IPS-15b (cell line): Measurements from ENCODE around the gene METTL6.
"Not testable (repeated sequence)": the region's sequence is repeated elsewhere in the genome, so short reads cannot be mapped to it uniquely, and the experiment has no call there.

Experiments used
- H3K27me3 ChIP-seq: one replicate; pipeline ENCODE4 v1.6.1; 2013; ENCODE audit warnings: low read length; ENCODE audit not compliant: control insufficient read depth, insufficient read depth
- H3K36me3 ChIP-seq: one replicate; pipeline ENCODE4 v1.6.1; 2013; ENCODE audit warnings: low read length; ENCODE audit not compliant: control insufficient read depth, insufficient read depth
- H3K4me1 ChIP-seq: one replicate; pipeline ENCODE4 v1.6.1; 2013; ENCODE audit warnings: mild to moderate bottlenecking, low read length; ENCODE audit not compliant: control insufficient read depth, insufficient read depth
- H3K4me3 ChIP-seq: one replicate; pipeline ENCODE4 v1.5.1; 2013; ENCODE audit warnings: low read depth, low read length
- H3K9ac ChIP-seq: one replicate; pipeline ENCODE4 v1.6.1; 2013; ENCODE audit warnings: low read depth, mild to moderate bottlenecking, low read length
- H3K9me3 ChIP-seq: one replicate; pipeline ENCODE4 v1.6.1; 2013; ENCODE audit warnings: mild to moderate bottlenecking, low read length; ENCODE audit not compliant: control insufficient read depth, insufficient read depth

Gene METTL6

DNA sequence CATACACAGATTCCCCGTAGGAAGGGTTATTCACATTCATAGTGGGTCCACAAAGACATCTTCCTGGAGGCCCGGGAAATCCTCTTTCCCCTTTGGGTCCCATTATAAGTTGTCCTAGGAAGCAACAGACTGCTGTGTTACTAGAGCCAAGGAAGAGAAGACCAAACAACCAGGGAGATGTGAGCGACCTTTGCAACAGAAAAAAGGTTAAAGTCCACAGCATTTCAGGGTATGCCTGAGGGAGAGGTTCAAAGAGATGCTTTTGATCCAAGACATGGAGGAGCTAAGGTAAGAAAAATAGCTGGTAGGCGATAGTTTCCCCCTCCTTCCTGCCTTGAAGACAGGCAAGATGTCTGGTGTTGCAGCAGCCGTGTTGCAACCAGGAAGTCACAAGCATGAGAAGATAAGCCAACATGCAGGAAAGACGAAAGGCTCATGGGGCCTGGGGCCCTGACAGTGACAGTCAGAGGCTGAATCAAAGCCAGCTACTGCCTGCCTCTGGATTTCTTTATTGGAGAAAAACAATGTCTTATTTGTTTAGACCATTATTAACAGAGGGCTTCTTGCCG, 31.0 kb upstream of the METTL6 start:
- H3K4me3 ChIP-seq = no peak overlapping the region

GRCh38 chr3:15456915-15457314, 29.6 kb upstream of the METTL6 start:
- not testable (repeated sequence) for H3K4me1 ChIP-seq

More for the DNA sequence above, 31.0 kb upstream of the METTL6 start:
- H3K4me1 ChIP-seq = no peaks in the 10 kb centered on the region
- no peaks in the 10 kb centered on the region for H3K36me3 ChIP-seq
- no peak overlapping the region for H3K9ac ChIP-seq
- no peaks in the 10 kb centered on the region for H3K9me3 ChIP-seq
- H3K27me3 ChIP-seq = no peaks in the 10 kb centered on the region

DNA sequence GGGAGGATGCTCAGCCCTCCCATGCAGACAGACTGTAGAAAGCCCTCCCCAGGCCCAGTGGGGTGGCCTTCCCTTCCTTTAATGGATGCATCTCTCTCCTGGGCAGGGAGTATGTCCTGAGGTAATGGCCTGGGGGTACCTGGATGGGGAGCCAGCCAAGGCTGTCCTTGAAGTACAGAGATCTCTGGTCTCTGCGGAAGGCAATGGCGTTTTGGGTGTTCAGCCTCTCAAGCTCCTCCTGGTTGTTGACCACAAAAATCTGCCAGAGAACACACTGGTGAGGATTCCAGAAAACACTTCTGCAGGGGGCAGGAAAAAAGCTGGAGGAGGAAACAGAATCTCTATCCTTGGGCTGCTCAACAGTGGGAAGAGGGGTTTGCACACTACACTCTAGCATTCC, 29.0 kb upstream of the METTL6 start:
- Histone ChIP-seq H3K9me3 (no peaks in the 10 kb centered on the region), H3K36me3 (no peaks in the 10 kb centered on the region), H3K27me3 (no peaks in the 10 kb centered on the region), H3K4me3 (no peak overlapping the region), H3K4me1 (no peaks in the 10 kb centered on the region), H3K9ac (no peak overlapping the region)

More at GRCh38 chr3:15456915-15457314, 29.6 kb upstream of the METTL6 start:
- H3K9ac ChIP-seq, H3K27me3 ChIP-seq, H3K36me3 ChIP-seq, H3K4me3 ChIP-seq, H3K9me3 ChIP-seq: not testable (repeated sequence)

DNA sequence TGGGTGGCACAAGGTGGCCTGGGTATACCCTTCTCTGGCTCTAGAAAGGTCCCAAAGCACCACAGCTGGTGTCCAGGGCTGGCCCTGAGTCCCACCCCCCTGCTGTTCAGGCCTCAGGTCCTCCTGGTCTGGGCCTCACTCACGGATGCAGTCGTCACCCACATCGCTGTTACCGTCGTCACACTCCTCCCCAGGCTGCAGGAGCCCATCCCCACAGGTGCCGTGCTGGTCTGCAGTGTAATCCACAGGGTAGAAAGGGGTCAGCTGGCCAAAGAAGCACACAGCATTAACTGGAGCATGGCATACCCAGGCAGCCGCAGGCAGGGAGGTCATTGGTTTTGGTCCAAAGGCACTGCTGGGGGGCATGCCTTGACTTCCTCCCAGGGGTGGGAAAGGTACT, 28.4 kb upstream of the METTL6 start:
- no peak overlapping the region for H3K4me3 ChIP-seq
- no peaks in the 10 kb centered on the region for H3K9me3 ChIP-seq
- no peaks in the 10 kb centered on the region for H3K4me1 ChIP-seq
- no peaks in the 10 kb centered on the region for H3K27me3 ChIP-seq
- no peak overlapping the region for H3K9ac ChIP-seq
- H3K36me3 ChIP-seq = no peaks in the 10 kb centered on the region

DNA sequence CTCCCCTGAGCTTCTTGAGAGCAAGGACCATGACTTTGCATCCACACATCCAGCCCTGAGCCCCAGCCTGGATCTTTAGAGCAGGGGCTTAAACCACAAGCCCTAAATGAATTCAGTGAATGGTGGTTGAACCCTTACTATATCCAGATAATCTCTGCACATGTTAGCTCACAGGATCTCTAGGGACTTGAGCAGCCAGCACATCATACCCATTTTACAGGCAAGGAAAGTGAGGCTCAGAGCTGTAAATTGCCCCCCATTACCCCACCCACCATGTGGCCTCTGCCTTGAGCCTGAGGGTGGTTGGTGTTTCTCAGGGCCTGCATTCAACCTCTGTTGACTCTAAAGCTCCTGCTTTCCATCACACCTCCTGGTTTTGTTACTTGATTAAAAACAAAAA, 27.6 kb upstream of the METTL6 start:
- H3K27me3 ChIP-seq = no peaks in the 10 kb centered on the region
- H3K4me3 ChIP-seq = no peak overlapping the region
- no peaks in the 10 kb centered on the region for H3K4me1 ChIP-seq
- H3K9ac ChIP-seq = no peak overlapping the region
- no peaks in the 10 kb centered on the region for H3K36me3 ChIP-seq
- H3K9me3 ChIP-seq = no peaks in the 10 kb centered on the region

- Histone ChIP-seq H3K4me3 (no peak overlapping the region), H3K9ac (no peak overlapping the region), H3K36me3 (no peaks in the 10 kb centered on the region), H3K4me1 (no peaks in the 10 kb centered on the region), H3K27me3 (no peaks in the 10 kb centered on the region), H3K9me3 (no peaks in the 10 kb centered on the region)
Observed at GRCh38 chr3:15453991-15454625, 26.8 kb upstream of the METTL6 start.

GRCh38 chr3:15453501-15453900, 26.2 kb upstream of the METTL6 start:
- no peak overlapping the region for H3K4me3 ChIP-seq
- H3K27me3 ChIP-seq = no peaks in the 10 kb centered on the region
- no peaks in the 10 kb centered on the region for H3K4me1 ChIP-seq
- H3K9ac ChIP-seq = no peak overlapping the region
- H3K9me3 ChIP-seq = no peaks in the 10 kb centered on the region
- no peaks in the 10 kb centered on the region for H3K36me3 ChIP-seq

- Histone ChIP-seq H3K4me3 (no peak overlapping the region), H3K36me3 (no peaks in the 10 kb centered on the region), H3K9ac (no peak overlapping the region), H3K9me3 (no peaks in the 10 kb centered on the region), H3K4me1 (no peaks in the 10 kb centered on the region), H3K27me3 (no peaks in the 10 kb centered on the region)
Observed at GRCh38 chr3:15452961-15453360, 25.6 kb upstream of the METTL6 start.

- H3K9ac ChIP-seq = no peak overlapping the region
- H3K4me1 ChIP-seq = no peaks in the 10 kb centered on the region
- H3K36me3 ChIP-seq = no peaks in the 10 kb centered on the region
- H3K9me3 ChIP-seq = no peaks in the 10 kb centered on the region
- no peaks in the 10 kb centered on the region for H3K27me3 ChIP-seq
- H3K4me3 ChIP-seq = no peak overlapping the region
Observed at GRCh38 chr3:15452156-15452555, 24.8 kb upstream of the METTL6 start.

- Histone ChIP-seq H3K9ac (no peak overlapping the region), H3K4me3 (no peak overlapping the region), H3K27me3 (no peaks in the 10 kb centered on the region), H3K36me3 (no peaks in the 10 kb centered on the region), H3K4me1 (no peaks in the 10 kb centered on the region), H3K9me3 (no peaks in the 10 kb centered on the region)
Observed at GRCh38 chr3:15451216-15452113, 24.1 kb upstream of the METTL6 start.

- no peaks in the 10 kb centered on the region for H3K9me3 ChIP-seq
- H3K9ac ChIP-seq = no peak overlapping the region
- no peaks in the 10 kb centered on the region for H3K4me1 ChIP-seq
- no peak overlapping the region for H3K4me3 ChIP-seq
- no peaks in the 10 kb centered on the region for H3K27me3 ChIP-seq
- no peaks in the 10 kb centered on the region for H3K36me3 ChIP-seq
Observed at GRCh38 chr3:15450438-15451215, 23.3 kb upstream of the METTL6 start.
